Breast epithelium (tissue), 4 donors: ENCODE data around the gene MRPL20. TPM values are rescaled to one million over a fixed set of nuclear protein-coding genes. Genes with fewer than 3 reads are reported as not detected.
"Not testable (repeated sequence)": the region's sequence is repeated elsewhere in the genome, so short reads cannot be mapped to it uniquely, and the experiment has no call there.

Experiments
- DNase-seq, 2 donors: peaks; one replicate each; pipeline ENCODE4 v3.0.0-alpha.2; 2019; ENCODE audit warnings: low spot score in 2 of 2
- H3K27ac ChIP-seq, 2 donors: fragments of 200-600 bp; sonication (generic) in 1 of 2; one replicate each; pipeline ENCODE4 v1.5.1; 2016 to 2019; ENCODE audit warnings: mild to moderate bottlenecking in 1 of 2
- H3K27me3 ChIP-seq, 2 donors: fragments of 200-600 bp; sonication (generic) in 1 of 2; one replicate each; pipeline versions ENCODE4 v1.5.1 to v1.6.0; 2017 to 2019; ENCODE audit warnings: control low read depth in 1 of 2, mild to moderate bottlenecking in 1 of 2
- H3K36me3 ChIP-seq: fragments of 200-600 bp; one replicate; pipeline ENCODE4 v1.5.1; 2019
- H3K4me1 ChIP-seq, 2 donors: fragments of 200-600 bp; sonication (generic); one replicate each; pipeline ENCODE4 v1.5.1; 2016 to 2019; ENCODE audit warnings: control low read depth in 1 of 2
- H3K4me3 ChIP-seq, 3 donors: fragments of 200-600 bp; sonication (generic); 1 replicate in 2 of 3; 2 replicates in 1 of 3; pipeline ENCODE4 v1.5.1; 2016 to 2019; ENCODE audit warnings: mild to moderate bottlenecking in 3 of 3, moderate library complexity in 2 of 3
- H3K9me3 ChIP-seq, 2 donors: fragments of 200-600 bp; sonication (generic) in 1 of 2; one replicate each; pipeline ENCODE4 v1.5.1; 2016 to 2019; ENCODE audit warnings: control low read depth in 1 of 2
- CTCF ChIP-seq, 3 donors: fragments of 450-650 bp; IDR thresholded peaks; one replicate each; pipeline ENCODE4 v1.5.1; 2016 to 2017; ENCODE audit warnings: antibody characterized with exemption in 3 of 3, mild to moderate bottlenecking in 3 of 3, moderate library complexity in 3 of 3
- POLR2A ChIP-seq: fragments of 450-650 bp; IDR thresholded peaks from one replicate; pipeline ENCODE4 v1.6.1; 2016; ENCODE audit warnings: antibody characterized with exemption, mild to moderate bottlenecking, moderate library complexity
- POLR2AphosphoS5 ChIP-seq, 3 donors: sonication (generic); formaldehyde crosslinking; IDR thresholded peaks; one replicate each; pipeline ENCODE4 v1.6.1; 2017; ENCODE audit warnings: antibody characterized with exemption in 3 of 3
- intact Hi-C: fragments of 100-400 bp; cut with DNase I; formaldehyde crosslinking; loops from one replicate; pipeline ENCODE4 v1.15.1; 2023; ENCODE audit warnings: low total_unique reads
- total RNA-seq, 3 donors: library from RNA; depleted of rRNA; stranded (reverse); fragments of >200 nt; gene quantifications; one replicate each; pipeline ENCODE4 v1.1.0, GENCODE V29; 2016

Gene MRPL20
- total RNA-seq, 3 donors from 2014 or later, result 127 to 149 (median 147) TPM

GRCh38 chr1:1430114-1430982 is 23.3 kb upstream of the MRPL20 start:
- no peaks in the 10 kb centered on the region for H3K36me3 ChIP-seq
- no peaks in the 10 kb centered on the region for H3K27me3 ChIP-seq
- TF ChIP-seq CTCF (IDR thresholded peaks at IDR 0.05) (peak; percentile 16 to 48 (median 41)), POLR2AphosphoS5 (IDR thresholded peaks at IDR 0.05) (peak; percentile 41 to 56 (median 56)), POLR2A (no peak)
- peak; percentile 72 to 76 for DNase-seq
- intact Hi-C loops, result loop anchor here (2.0 kb wide), 1 partner anchor 430 kb away; the partner anchor contains the start of gene HES4
- H3K4me1 ChIP-seq, result peaks cover 39 to 57% of the 10 kb centered on the region in 2 donors
- H3K9me3 ChIP-seq, result no peaks in the 10 kb centered on the region
- peak overlapping the region; percentile 95 to 99 for H3K27ac ChIP-seq
- peak overlapping the region; percentile 0 to 86 (median 13) for H3K4me3 ChIP-seq

- Histone ChIP-seq H3K27me3 (no peaks in the 10 kb centered on the region), H3K4me3 (no peak overlapping the region), H3K36me3 (no peaks in the 10 kb centered on the region), H3K27ac (peak overlapping the region; percentile 95 to 99), H3K4me1 (peaks cover 34 to 52% of the 10 kb centered on the region in 2 donors), H3K9me3 (no peaks in the 10 kb centered on the region)
- intact Hi-C loops, result loop anchor here (2.0 kb wide), 1 partner anchor 429 kb away; the partner anchor contains the start of gene HES4
- TF ChIP-seq CTCF (IDR thresholded peaks at IDR 0.05) (no peak), POLR2AphosphoS5 (IDR thresholded peaks at IDR 0.05) (no peak), POLR2A (no peak)
- DNase-seq, result no peak
Observed at GRCh38 chr1:1429671-1430073, 22.6 kb upstream of the MRPL20 start.

GRCh38 chr1:1428967-1429366 is 21.9 kb upstream of the MRPL20 start:
- DNase-seq, H3K4me3 ChIP-seq, H3K27me3 ChIP-seq, intact Hi-C loops, H3K9me3 ChIP-seq, H3K36me3 ChIP-seq: not testable (repeated sequence)
- Histone ChIP-seq H3K27ac (peak overlapping the region in 1 of 2 donors; percentile 95), H3K4me1 (peaks cover 31 to 46% of the 10 kb centered on the region in 2 donors)

- TF ChIP-seq CTCF (IDR thresholded peaks at IDR 0.05), result no peak
- TF ChIP-seq POLR2AphosphoS5 (IDR thresholded peaks at IDR 0.05), result no peak
- no peak for TF ChIP-seq POLR2A
- H3K27me3 ChIP-seq, result no peaks in the 10 kb centered on the region
- DNase-seq, result no peak
- intact Hi-C loops, result no loop called here
- H3K4me1 ChIP-seq, result peaks cover 24 to 40% of the 10 kb centered on the region in 2 donors
- no peak overlapping the region for H3K4me3 ChIP-seq
- H3K9me3 ChIP-seq, result no peaks in the 10 kb centered on the region
- H3K36me3 ChIP-seq, result no peaks in the 10 kb centered on the region
- H3K27ac ChIP-seq, result peak overlapping the region; percentile 75 to 80
Observed at GRCh38 chr1:1428174-1428573, 21.1 kb upstream of the MRPL20 start.

GRCh38 chr1:1427820-1428148 is 20.7 kb upstream of the MRPL20 start:
- Histone ChIP-seq H3K4me3 (peak overlapping the region; percentile 19 to 86 (median 58)), H3K27ac (peak overlapping the region; percentile 75 to 80), H3K36me3 (no peaks in the 10 kb centered on the region), H3K4me1 (peaks cover 24 to 36% of the 10 kb centered on the region in 2 donors), H3K27me3 (no peaks in the 10 kb centered on the region), H3K9me3 (no peaks in the 10 kb centered on the region)
- no peak for DNase-seq
- no peak for TF ChIP-seq POLR2AphosphoS5 (IDR thresholded peaks at IDR 0.05)
- no peak for TF ChIP-seq POLR2A
- no peak for TF ChIP-seq CTCF (IDR thresholded peaks at IDR 0.05)
- intact Hi-C loops, result no loop called here
